Endometrial microvascular endothelial cells (primary cell): ENCODE measurements around the gene SYT12. TPM values are rescaled to one million over a fixed set of nuclear protein-coding genes. Genes with fewer than 3 reads are reported as not detected.

Source experiments
- in situ Hi-C: cut with HindIII; loops from 2 replicates; pipeline ENCODE4 v1.10.0; 2017; ENCODE audit warnings: low sequenced_read_pairs, low pct_unique_long_range_greater_than_20kb; ENCODE audit errors: inconsistent ontology term
- total RNA-seq: library from RNA; depleted of rRNA; stranded (reverse); fragments of >200 nt; gene quantifications from one replicate; pipeline ENCODE4 v1.2.3, GENCODE V29; 2015; ENCODE audit errors: inconsistent ontology term

The SYT12 gene
- total RNA-seq, 1 donor from 2014 or later: not detected

DNA sequence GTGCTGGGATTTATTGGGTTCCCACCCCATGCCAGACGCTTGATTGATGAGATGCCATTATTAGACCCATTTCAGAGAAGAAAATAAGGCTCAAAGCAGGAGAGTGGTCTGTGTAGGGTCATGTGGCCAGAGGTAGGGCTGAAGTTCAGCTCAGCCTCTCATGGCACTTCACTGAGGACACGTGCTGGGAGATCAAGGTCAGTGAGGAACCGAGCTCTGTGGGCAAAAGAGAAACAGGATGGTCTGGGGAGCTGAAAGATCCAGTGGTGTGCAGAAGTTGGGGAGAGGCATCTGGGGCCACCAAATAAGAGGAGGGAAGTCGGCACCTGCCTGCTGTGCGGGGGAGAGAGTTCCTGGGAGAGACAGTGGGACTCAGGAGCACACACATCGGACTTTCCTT is 53.3 kb downstream of the SYT12 start:
- in situ Hi-C loops: no loop called here

- in situ Hi-C loops: no loop called here
Measured at GRCh38 chr11:67079065-67079705, 56.3 kb downstream of the SYT12 start.

DNA sequence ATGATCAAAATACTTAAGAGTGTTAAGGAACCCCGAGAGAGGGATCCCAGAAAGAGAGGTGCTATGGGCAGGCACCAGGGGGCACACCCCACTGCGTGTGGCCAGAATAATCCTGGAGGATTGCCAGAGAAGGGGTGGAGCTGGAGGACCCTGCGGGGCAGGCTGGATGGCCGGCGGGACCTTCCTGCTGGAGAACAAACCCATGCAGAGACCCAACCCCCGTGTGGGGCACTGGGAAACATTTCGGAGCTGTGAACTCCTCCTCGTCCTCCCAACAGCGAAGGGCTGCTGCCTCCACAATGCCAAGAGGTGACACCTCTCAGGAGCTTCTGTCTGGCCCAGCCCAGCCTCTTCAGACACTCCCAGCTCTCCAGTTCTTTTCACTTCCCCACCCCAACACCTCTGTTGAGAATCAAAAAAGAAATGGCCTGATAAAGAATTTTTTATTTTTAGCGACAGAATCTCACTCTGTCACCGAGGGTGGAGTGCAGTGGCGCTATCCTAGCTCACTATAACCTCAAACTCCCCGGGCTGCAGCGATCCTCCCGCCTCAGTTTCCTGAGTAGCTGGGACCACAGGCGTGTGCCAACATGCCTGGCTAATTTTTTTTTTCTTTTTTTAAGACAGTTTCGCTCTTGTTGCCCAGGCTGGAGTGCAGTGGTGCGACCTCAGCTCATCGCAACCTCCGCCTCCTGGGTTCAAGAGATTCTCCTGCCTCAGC is 59.3 kb downstream of the SYT12 start:
- in situ Hi-C loops: no loop called here

DNA sequence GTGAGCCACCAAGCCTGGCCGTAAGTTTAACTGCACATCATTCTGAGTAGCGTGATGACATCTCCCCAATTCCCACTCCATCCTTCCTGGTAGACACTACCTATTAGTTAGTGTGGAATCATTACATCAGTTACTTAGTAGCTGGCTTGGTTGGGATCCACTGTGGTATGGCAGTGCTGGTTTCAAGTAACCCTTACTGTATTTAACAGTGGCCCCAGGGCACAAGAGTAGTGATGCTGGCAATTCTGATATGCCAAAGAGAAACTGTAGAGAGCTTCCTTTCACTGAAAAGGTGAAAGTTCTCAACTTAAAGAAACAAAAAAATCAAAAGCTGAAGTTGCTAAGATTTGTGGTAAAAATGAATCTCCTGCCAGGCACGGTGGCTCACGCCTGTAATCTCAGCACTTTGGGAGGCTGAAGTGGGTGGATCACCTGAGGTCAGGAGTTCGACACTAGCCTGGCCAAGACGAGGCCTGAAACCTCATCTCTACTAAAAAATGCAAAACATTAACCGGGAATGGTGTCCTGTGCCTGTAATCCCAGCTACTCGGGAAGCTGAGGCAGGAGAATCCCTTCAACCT is 60.9 kb downstream of the SYT12 start:
- in situ Hi-C loops: no loop called here

GRCh38 chr11:67085617-67086016 is 62.7 kb downstream of the SYT12 start:
- in situ Hi-C loops: no loop called here

DNA sequence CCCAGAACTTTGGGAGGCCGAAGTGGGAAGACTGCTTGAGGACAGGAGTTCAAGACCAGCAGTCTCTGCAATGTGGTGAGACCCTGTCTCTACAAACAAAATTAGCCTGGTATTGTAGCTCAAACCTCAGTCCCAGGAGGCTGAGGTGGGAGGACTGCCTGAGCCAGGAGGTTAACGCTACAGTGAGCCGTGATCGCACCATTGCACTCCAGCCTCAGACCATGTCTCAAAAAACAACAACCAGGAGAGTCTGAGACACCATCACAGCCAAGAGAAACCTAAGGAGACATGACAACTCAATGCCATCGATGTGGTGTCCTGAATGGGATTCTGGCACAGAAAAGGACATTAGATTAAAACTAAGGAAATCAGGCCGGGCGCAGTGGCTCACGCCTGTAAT is 67.8 kb downstream of the SYT12 start:
- in situ Hi-C loops: no loop called here

- in situ Hi-C loops: no loop called here
Measured at GRCh38 chr11:67095214-67095507, 72.2 kb downstream of the SYT12 start.

GRCh38 chr11:67098799-67099429 is 76.0 kb downstream of the SYT12 start:
- in situ Hi-C loops: no loop called here

- in situ Hi-C loops: no loop called here
Measured at GRCh38 chr11:67099831-67100324, 76.9 kb downstream of the SYT12 start.

Other genes starting within 250 kb of the SYT12 start
- gene RCE1, start 179.7 kb upstream of the SYT12 start, total RNA-seq: 27.9 TPM
- 37.5 TPM for gene LRFN4, start 166.1 kb upstream of the SYT12 start, total RNA-seq
- 22.1 TPM for gene PC, start 64.8 kb upstream of the SYT12 start, total RNA-seq
- not detected for gene C11orf86, start 47.8 kb upstream of the SYT12 start, total RNA-seq
- 11.1 TPM for gene RHOD, start 33.7 kb downstream of the SYT12 start, total RNA-seq
- 39.8 TPM for gene KDM2A, start 96.1 kb downstream of the SYT12 start, total RNA-seq
- 70.4 TPM for gene GRK2, start 243.3 kb downstream of the SYT12 start, total RNA-seq